ENCODE data around the gene THADA.

- TF ChIP-seq CTCF (IDR thresholded peaks at IDR 0.05; ENCODE audit: low read depth, low read length) = no peak
- TF ChIP-seq EZH2phosphoT487 (IDR thresholded peaks at IDR 0.05; ENCODE audit: low read depth) = no peak
Measured at GRCh38 chr2:43307973-43308372, 287.9 kb downstream of the THADA start.
